Uterus (tissue), 2 donors: ENCODE measurements around the gene SLC12A1.

Experiments used
- CTCF ChIP-seq, 4 experiments: fragments of 200-600 bp in 2 of 4; fragments of 450-650 bp in 2 of 4; sonication (generic) in 2 of 4; IDR thresholded peaks; one replicate each; pipeline ENCODE4 v1.5.1; 2016 to 2019; ENCODE audit warnings: antibody characterized with exemption in 4 of 4, mild to moderate bottlenecking in 2 of 4, moderate library complexity in 1 of 4
- POLR2A ChIP-seq, 2 donors: fragments of 450-650 bp; IDR thresholded peaks; one replicate each; pipeline ENCODE4 v1.6.1; 2016; ENCODE audit warnings: antibody characterized with exemption in 2 of 2, mild to moderate bottlenecking in 1 of 2, moderate library complexity in 1 of 2

GRCh38 chr15:48334260-48334659, 128.2 kb downstream of the SLC12A1 start:
- no peak for TF ChIP-seq CTCF (IDR thresholded peaks at IDR 0.05)
- TF ChIP-seq POLR2A (IDR thresholded peaks at IDR 0.05), result no peak
